K562 (cell line): ENCODE data around the gene PEDS1. TPM values are rescaled to one million over a fixed set of nuclear protein-coding genes. Genes with fewer than 3 reads are reported as not detected.

Experiments used
- E2F3 ChIP-seq: fragments of 250-450 bp; sonication (Bioruptor Pico); IDR thresholded peaks from 2 replicates; pipeline ENCODE4 v1.4.0; 2020; ENCODE audit warnings: mild to moderate bottlenecking
- GATA2 ChIP-seq: sonication (generic); formaldehyde crosslinking; IDR thresholded peaks from 2 replicates; pipeline ENCODE4 v1.4.0; 2020; ENCODE audit warnings: mild to moderate bottlenecking, missing genetic modification reagents
- HNRNPH1 ChIP-seq: fragments of 200-400 bp; formaldehyde crosslinking; optimal IDR thresholded peaks from 2 replicates; pipeline ENCODE3; 2017; ENCODE audit warnings: low read depth, mild to moderate bottlenecking, low read length, moderate library complexity
- MECOM ChIP-seq: fragments of 250-450 bp; sonication (Bioruptor Pico); IDR thresholded peaks from 2 replicates; pipeline ENCODE4 v1.8.0; 2022; ENCODE audit warnings: inconsistent platforms
- PHB2 ChIP-seq: fragments of 450-650 bp; IDR thresholded peaks from 2 replicates; pipeline ENCODE4 v1.6.1; 2017; ENCODE audit warnings: low read depth
- POLR2B ChIP-seq: fragments of 450-650 bp; IDR thresholded peaks from 2 replicates; pipeline ENCODE4 v1.6.1; 2018; ENCODE audit warnings: low read depth; ENCODE audit not compliant: partially characterized antibody
- RNF2 ChIP-seq: sonication (generic); IDR thresholded peaks from 2 replicates; pipeline ENCODE4 v1.6.1; 2016
- SAFB ChIP-seq: fragments of 200-400 bp; formaldehyde crosslinking; IDR thresholded peaks from 2 replicates; pipeline ENCODE4 v1.6.1; 2017; ENCODE audit warnings: low read depth, low read length, borderline replicate concordance
- SMAD2 ChIP-seq: fragments of 150-350 bp; IDR thresholded peaks from 2 replicates; pipeline ENCODE4 v1.6.1; 2014; ENCODE audit warnings: low read depth, mild to moderate bottlenecking, low read length
- TCF7L2 ChIP-seq: fragments of 150-350 bp; IDR thresholded peaks from 2 replicates; pipeline ENCODE4 v1.6.1; 2016; ENCODE audit warnings: low read depth, mild to moderate bottlenecking, low read length, moderate library complexity
- XRCC3 ChIP-seq: fragments of 450-650 bp; IDR thresholded peaks from 2 replicates; pipeline ENCODE4 v1.6.1; 2017; ENCODE audit warnings: mild to moderate bottlenecking, moderate library complexity
- ZNF12 ChIP-seq: sonication (generic); formaldehyde crosslinking; IDR thresholded peaks from 2 replicates; pipeline ENCODE4 v1.4.0; 2020; ENCODE audit warnings: mild to moderate bottlenecking, missing genetic modification reagents
- ZNF197 ChIP-seq: fragments of 200-800 bp; sonication (Bioruptor generic); IDR thresholded peaks from 2 replicates; pipeline ENCODE4 v1.6.1; 2016; ENCODE audit warnings: low read depth, missing genetic modification characterization, missing compliant biosample characterization
- ZNF436 ChIP-seq: fragments of 250-450, 450-650 bp; sonication (Bioruptor Pico); formaldehyde crosslinking; IDR thresholded peaks from 2 replicates; pipeline ENCODE4 v1.7.0; 2020; ENCODE audit warnings: mild to moderate bottlenecking
- ZNF76 ChIP-seq: fragments of 250-450 bp; sonication (Bioruptor Pico); IDR thresholded peaks from 2 replicates; pipeline ENCODE4 v1.4.0; 2020; ENCODE audit warnings: mild to moderate bottlenecking, moderate library complexity, borderline replicate concordance
- polyA plus RNA-seq, 8 experiments: library from polyadenylated mRNA; depleted of rRNA in 4 of 8; stranded (reverse) in 5 of 8; unstranded in 3 of 8; fragments of >200 nt; fragmentation: Nextera tagmentation in 2 of 8; fragmentation: Illumina TruSeq in 1 of 8; extraction: Ambion mirVana in 2 of 8; extraction: Trizol in 1 of 8; gene quantifications; 2 replicates each; pipeline versions ENCODE4 v1.2.1 to v1.2.3, GENCODE V29; 2011 to 2014; ENCODE audit warnings: inconsistent platforms in 1 of 8, missing spikeins in 1 of 8
- total RNA-seq, 7 experiments: library from RNA; depleted of rRNA in 6 of 7; stranded (reverse); fragments of >200 nt in 6 of 7; fragmentation: Illumina TruSeq in 2 of 7; extraction: Trizol in 2 of 7; gene quantifications; 2 replicates each; pipeline versions ENCODE4 v1.2.1 to v1.2.3, GENCODE V29; 2011 to 2021; ENCODE audit warnings: low replicate concordance in 1 of 7
- TF ChIP-seq, protein P1 (sequence below), 2 experiments: fragments of 450-650 bp in 1 of 2; sonication (generic) in 1 of 2; formaldehyde crosslinking in 1 of 2; IDR thresholded peaks in 1 of 2; conservative IDR thresholded peaks in 1 of 2; 2 replicates each; pipeline versions ENCODE4 v1.6.1 to v1.8.1; 2016 to 2023; ENCODE audit warnings: mild to moderate bottlenecking in 2 of 2, moderate library complexity in 2 of 2, inconsistent platforms in 1 of 2, missing genetic modification reagents in 1 of 2
- TF ChIP-seq, protein P2 (sequence below): sonication (generic); formaldehyde crosslinking; IDR thresholded peaks from 2 replicates; pipeline ENCODE4 v1.8.0; 2022; ENCODE audit warnings: mild to moderate bottlenecking, missing genetic modification reagents, borderline replicate concordance
- TF ChIP-seq, protein P3 (sequence below): fragments of 250-450 bp; sonication (Bioruptor Pico); IDR thresholded peaks from 2 replicates; pipeline ENCODE4 v1.5.0; 2022; ENCODE audit warnings: mild to moderate bottlenecking
- TF ChIP-seq, protein P4 (sequence below), 3 experiments: IDR thresholded peaks in 2 of 3; conservative IDR thresholded peaks in 1 of 3; 2 replicates each; pipeline ENCODE4 v1.5.1; 2011 to 2012; ENCODE audit warnings: low read length in 3 of 3, mild to moderate bottlenecking in 3 of 3, control low read depth in 2 of 3, improper control_type of control experiment in 1 of 3, inconsistent platforms in 1 of 3, low read depth in 1 of 3, mixed read lengths in 1 of 3, moderate library complexity in 1 of 3; ENCODE audit not compliant: insufficient read depth in 2 of 3

Gene PEDS1
- total and polyA plus RNA-seq, 9 of the 15 experiments (the other 6 are each of a cell fraction or from before 2014, with no cell fraction given) = 2.9 to 38.5 (median 24.2) TPM

DNA sequence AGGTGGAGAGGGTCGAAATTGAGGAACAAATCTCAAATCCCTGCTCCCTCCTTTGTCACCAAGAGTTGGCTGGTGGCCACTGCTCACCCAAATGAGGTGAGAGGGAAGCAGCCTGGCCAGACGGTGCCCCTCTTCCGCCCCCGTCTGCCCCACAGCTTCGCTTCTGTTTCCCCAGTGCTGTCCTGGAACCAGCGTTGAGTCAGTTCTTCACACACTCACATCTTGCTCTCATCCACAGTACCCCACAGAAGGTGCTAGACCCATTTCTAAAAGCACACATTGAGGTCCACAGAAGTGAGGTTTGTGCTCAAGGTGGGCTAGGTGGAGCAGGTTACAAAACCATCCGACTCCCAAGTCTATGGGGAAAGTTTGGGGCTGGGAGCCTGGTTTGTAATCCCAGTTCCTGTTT, 40.9 kb upstream of the PEDS1 start (continued):
- TF ChIP-seq, protein P1, sequence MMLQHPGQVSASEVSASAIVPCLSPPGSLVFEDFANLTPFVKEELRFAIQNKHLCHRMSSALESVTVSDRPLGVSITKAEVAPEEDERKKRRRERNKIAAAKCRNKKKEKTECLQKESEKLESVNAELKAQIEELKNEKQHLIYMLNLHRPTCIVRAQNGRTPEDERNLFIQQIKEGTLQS (IDR thresholded peaks at IDR 0.05) = no peak
- TF ChIP-seq, protein P1 (CRISPR knock-in tag; conservative IDR thresholded peaks at IDR 0.05) = no peak
- no peak for TF ChIP-seq E2F3 (CRISPR knock-in tag)
- TF ChIP-seq HNRNPH1 = no peak
- TF ChIP-seq, protein P2, sequence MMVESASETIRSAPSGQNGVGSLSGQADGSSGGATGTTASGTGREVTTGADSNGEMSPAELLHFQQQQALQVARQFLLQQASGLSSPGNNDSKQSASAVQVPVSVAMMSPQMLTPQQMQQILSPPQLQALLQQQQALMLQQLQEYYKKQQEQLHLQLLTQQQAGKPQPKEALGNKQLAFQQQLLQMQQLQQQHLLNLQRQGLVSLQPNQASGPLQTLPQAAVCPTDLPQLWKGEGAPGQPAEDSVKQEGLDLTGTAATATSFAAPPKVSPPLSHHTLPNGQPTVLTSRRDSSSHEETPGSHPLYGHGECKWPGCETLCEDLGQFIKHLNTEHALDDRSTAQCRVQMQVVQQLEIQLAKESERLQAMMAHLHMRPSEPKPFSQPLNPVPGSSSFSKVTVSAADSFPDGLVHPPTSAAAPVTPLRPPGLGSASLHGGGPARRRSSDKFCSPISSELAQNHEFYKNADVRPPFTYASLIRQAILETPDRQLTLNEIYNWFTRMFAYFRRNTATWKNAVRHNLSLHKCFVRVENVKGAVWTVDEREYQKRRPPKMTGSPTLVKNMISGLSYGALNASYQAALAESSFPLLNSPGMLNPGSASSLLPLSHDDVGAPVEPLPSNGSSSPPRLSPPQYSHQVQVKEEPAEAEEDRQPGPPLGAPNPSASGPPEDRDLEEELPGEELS (CRISPR knock-in tag) = no peak
- TF ChIP-seq MECOM (CRISPR knock-in tag) = no peak
- TF ChIP-seq GATA2 (CRISPR knock-in tag) = no peak
- no peak for TF ChIP-seq XRCC3
- TF ChIP-seq ZNF197 = no peak
- TF ChIP-seq ZNF436 = no peak
- no peak for TF ChIP-seq ZNF76 (CRISPR knock-in tag)
- no peak for TF ChIP-seq POLR2B
- TF ChIP-seq ZNF12 (CRISPR knock-in tag) = no peak
- TF ChIP-seq PHB2 = no peak
- TF ChIP-seq SMAD2 = no peak
- no peak for TF ChIP-seq SAFB
- TF ChIP-seq, protein P3, sequence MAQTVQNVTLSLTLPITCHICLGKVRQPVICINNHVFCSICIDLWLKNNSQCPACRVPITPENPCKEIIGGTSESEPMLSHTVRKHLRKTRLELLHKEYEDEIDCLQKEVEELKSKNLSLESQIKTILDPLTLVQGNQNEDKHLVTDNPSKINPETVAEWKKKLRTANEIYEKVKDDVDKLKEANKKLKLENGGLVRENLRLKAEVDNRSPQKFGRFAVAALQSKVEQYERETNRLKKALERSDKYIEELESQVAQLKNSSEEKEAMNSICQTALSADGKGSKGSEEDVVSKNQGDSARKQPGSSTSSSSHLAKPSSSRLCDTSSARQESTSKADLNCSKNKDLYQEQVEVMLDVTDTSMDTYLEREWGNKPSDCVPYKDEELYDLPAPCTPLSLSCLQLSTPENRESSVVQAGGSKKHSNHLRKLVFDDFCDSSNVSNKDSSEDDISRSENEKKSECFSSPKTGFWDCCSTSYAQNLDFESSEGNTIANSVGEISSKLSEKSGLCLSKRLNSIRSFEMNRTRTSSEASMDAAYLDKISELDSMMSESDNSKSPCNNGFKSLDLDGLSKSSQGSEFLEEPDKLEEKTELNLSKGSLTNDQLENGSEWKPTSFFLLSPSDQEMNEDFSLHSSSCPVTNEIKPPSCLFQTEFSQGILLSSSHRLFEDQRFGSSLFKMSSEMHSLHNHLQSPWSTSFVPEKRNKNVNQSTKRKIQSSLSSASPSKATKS (CRISPR knock-in tag) = no peak
- TF ChIP-seq, protein P4, sequence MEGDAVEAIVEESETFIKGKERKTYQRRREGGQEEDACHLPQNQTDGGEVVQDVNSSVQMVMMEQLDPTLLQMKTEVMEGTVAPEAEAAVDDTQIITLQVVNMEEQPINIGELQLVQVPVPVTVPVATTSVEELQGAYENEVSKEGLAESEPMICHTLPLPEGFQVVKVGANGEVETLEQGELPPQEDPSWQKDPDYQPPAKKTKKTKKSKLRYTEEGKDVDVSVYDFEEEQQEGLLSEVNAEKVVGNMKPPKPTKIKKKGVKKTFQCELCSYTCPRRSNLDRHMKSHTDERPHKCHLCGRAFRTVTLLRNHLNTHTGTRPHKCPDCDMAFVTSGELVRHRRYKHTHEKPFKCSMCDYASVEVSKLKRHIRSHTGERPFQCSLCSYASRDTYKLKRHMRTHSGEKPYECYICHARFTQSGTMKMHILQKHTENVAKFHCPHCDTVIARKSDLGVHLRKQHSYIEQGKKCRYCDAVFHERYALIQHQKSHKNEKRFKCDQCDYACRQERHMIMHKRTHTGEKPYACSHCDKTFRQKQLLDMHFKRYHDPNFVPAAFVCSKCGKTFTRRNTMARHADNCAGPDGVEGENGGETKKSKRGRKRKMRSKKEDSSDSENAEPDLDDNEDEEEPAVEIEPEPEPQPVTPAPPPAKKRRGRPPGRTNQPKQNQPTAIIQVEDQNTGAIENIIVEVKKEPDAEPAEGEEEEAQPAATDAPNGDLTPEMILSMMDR (IDR thresholded peaks at IDR 0.05 in 2 of 3, conservative IDR thresholded peaks at IDR 0.05 in 1 of 3; ENCODE audit: insufficient read depth in 2 of 3, low read depth in 1 of 3, low read length in 3 of 3) = no peak
- TF ChIP-seq RNF2 = no peak
- TF ChIP-seq TCF7L2 = no peak
